DMS114 treated with DMSO at 0.1 percent for 48 hours (cell line): ENCODE measurements around the gene CAPZB.

ENCODE experiments used
- DNase-seq: peaks from one replicate; lab custom pipeline; 2025; ENCODE audit not compliant: unreplicated experiment; lab: John Stamatoyannopoulos, UW

CAPZB gene

GRCh38 chr1:19430121-19431068 lies 54.9 kb downstream of the CAPZB start:
- DNase-seq = no peak

DNA sequence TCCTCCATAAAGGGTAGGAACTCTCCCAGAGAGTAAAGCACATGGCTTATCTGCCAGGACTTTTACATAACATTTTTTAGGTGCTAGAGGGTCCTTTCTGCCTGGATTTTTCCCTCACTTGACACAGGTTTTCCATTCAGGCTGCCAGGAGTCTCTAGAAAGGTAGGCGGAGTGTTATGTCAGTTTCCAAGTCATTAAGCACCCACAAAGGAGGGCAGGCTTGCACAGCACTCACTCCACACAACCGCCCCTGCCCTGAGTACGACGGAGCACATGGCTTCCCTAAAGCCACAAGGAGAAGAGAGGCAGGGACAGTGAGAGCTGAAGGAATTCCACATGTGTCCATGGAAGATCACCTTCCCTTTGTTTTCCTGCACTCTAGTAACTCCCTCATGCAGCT lies 55.7 kb downstream of the CAPZB start:
- DNase-seq = no peak

GRCh38 chr1:19427087-19427781 lies 58.1 kb downstream of the CAPZB start:
- no peak for DNase-seq

DNA sequence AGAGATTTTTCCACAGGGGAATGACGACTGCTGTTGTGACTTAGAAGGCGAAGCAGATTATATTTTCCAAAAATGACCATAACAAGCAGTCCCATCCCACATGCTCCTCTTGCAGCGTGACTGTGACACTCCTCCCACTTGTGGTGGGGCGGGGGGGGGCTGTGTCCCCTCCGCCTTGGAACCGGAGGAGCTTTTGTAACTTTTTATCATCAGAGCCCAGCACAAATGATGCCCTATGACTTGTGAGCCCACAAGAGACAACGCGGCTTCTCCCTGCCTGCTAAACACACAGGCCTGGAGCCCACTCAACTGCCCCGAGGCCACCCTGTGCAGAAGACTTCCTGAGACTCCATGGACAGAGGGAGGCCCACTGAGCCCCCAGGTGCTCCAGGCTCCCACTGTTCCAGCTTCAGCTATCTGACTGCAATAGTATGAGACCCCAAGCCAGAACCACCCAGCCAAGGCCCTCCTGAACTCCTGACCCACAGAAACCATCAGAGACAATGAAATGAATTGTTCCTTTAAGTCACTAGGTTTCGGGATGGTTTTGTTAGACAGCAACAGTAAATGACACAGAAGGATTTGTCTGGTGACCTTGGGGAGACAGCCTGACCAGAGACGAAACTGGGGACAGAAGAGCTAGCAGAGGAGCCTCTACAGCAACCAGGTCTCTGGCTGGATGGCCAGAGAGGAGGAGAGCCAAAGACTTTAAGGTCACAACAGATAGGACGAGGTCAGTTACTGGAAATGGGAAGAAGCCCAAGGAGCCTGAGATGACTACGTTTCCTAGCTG lies 58.8 kb downstream of the CAPZB start:
- no peak for DNase-seq

DNA sequence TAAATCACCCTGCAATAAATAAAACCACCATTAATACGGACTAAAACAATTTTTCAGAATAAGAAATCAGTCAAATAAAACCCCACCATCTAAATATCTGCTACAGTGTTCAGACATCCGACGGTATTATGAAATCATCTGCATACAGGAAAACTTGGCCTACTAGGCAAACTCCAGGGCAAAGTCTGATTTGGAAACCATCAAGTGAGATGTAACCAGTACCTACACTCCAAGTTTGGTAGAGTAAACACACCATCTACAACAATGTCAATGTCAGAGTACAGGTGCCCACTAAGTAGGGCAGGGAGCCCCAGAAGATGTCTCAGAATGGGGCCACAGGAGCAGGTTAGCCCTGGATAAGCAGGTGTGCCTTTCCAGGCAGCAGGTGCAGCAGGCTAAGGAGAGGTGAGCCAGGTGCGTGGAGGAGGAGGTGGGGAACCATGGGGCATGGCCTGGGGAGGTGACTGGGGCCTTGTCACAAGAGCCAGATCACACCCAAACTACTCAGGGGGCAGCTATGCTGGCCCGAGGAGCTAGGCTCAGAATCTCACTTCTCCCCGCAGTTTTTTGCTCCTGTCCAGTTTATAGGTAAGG lies 59.6 kb downstream of the CAPZB start:
- DNase-seq = no peak

DNA sequence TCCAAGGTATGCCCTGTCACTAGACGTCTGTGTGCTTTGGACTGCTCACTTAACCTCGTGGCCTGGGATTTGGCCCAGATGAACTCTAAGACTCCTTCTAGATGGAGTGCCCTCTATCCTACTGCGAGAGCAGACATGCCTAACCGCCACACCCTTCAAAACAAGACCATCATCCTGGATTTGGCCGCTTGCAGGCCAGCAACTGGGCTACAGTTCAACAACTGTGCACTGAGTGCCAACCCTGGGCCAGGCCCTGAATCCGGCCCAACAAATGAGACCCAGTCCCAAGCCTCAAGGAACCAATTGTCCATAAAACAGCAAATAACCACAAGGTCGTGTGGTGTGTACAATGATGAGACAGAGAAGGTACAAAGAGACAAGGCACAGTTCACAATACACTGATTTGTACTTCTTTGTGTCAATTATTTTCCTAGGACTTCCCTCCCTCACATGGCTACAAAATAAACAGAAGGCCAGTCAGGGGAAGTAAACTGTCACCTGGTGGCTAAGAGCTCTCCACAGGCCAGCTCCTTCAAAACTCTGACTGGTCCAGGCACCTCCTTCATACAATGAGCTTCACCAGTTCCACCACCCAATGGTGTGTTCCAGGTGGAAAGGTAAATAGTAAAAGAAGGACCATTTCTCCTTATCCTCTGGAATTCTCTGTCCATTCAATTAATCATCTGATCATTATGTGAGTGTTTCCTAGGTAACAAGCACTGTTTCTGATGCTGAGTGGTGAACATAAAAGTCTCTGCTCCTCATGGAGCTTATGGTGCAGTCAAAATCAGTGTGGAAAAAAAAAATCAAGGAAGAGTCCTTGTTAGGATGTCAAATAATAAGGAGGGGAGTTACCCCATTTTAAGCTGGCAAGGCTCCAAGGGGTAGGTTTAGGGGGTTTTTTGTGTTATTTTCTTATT lies 60.4 kb downstream of the CAPZB start:
- no peak for DNase-seq

- no peak for DNase-seq
These were observed 62.2 kb downstream of the CAPZB start for GRCh38 chr1:19423130-19423529.

GRCh38 chr1:19421365-19421764 lies 64.0 kb downstream of the CAPZB start:
- no peak for DNase-seq

DNA sequence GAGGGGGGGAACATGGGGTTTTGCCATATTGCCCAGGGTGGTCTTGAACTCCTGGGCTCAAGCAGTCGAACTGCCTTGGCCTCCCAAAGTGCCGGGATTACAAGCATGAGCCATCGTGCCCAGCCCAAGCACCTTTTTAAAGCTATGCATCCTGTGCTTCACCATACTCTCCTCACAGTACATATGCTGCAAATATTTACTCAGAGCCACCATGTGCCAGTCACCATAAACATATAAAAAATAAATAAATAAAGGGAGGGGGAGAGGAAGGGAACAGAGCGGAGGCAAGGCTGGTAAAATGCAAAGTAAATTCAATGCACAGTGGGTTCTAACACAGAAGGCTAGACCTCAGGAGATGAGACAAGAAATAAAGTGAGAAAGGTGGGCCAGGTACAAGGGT lies 64.7 kb downstream of the CAPZB start:
- DNase-seq = no peak

GRCh38 chr1:19419691-19420090 lies 65.6 kb downstream of the CAPZB start:
- DNase-seq = no peak

DNA sequence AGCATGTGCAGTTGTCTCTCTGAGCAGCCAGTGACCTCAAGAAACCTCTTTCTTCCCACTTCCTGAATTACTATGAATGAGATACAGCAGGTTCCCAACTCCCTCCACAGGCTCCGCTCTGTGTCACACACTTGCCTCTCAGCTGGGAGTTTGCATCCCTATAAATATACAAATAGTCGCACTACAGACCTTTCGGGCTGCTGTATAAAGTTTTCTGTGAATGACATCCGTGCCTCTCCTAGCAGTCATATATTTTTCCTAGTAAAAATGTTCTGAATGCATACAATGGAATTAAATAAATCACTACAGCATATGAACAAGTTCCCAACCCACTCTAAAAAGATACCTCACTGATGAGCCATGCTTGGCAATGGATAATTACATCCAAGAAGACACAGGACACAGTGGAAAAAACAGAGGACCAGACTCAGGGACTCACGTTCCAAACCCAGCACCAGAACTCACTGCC lies 66.8 kb downstream of the CAPZB start:
- no peak for DNase-seq

DNA sequence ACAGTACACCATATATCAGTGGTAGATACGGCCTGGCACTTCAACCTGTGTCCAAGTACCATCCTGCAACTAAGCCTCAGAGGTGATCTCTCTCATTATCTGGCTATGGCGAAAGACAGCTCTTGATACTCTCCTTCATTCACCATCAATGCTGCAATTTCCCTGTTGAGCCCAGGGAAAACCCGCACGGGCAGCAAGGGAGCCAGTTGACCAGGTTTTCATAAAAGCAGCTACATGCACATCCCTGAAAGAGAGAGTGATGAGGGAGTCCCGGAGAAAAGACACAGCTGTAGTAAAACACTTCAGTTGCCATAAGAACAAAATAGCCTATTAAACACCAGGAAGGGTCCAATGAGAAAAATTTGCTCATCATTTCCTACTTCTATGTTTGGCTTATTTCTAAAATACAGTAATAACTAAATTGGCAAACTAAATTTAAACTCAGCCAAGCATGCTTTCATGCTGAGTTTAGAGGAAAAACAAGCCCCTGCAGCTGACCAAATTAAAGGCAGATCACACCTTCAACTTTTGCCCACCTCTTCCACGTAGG lies 68.3 kb downstream of the CAPZB start:
- no peak for DNase-seq

DNA sequence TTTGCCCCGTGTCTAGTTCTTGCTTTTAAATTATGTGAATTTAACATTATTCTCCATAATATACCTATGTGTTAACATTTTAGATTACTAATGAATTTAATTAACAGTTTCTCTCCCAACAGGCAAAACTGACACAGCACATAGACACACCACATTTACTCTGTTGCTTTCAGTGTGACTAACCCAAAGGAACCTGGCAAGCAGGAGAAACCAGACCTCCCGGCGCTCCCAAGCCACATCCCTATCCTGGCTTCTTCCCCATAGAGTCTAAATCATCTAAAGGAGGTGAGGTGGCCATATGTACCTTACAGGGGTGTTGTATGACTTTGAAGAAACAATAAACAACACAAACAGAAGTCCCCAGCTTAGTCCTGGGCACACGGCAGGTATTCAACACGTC lies 69.2 kb downstream of the CAPZB start:
- DNase-seq = no peak

GRCh38 chr1:19414515-19415121 lies 70.7 kb downstream of the CAPZB start:
- DNase-seq = no peak

DNA sequence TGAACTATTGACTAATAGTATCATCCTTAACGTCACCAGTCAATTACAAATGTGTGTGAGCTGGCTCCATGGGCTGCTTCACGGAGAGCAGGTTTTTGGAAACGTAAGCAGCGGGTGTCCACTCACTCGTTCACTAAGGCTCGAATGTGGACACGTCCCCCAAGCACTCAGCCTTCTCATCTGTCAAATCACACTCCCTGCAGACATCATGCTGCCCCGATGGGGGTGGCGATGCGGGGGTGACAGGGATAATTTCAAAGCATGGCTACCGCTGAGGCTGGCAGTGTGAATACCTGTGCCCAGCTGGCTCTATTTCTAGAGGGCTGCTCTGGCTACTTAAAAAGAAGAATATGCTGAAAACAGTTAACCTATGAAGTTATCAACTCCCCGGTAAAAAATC lies 71.3 kb downstream of the CAPZB start:
- no peak for DNase-seq

GRCh38 chr1:19412654-19413053 lies 72.7 kb downstream of the CAPZB start:
- DNase-seq = no peak

DNA sequence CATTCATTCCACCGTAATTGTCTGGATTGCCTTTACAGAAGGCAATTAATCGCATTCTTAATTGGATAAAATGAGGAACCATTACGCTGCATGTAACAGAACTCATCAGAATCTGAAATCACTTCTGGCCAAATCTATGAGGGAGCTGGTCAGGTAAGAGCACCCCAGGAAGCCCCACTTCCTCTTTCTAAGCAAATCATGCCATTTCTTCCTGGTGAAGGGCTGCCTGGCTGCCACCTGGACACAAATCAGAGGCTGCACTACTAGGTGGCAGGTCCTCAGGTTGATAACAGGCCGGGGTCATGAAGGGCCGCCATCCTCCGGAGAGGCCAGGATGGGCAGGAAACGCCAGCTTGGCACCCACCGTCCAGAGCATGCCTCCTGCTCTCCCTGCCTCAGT lies 73.7 kb downstream of the CAPZB start:
- DNase-seq = no peak

GRCh38 chr1:19410393-19410792 lies 74.9 kb downstream of the CAPZB start:
- no peak for DNase-seq
